Measurements from ENCODE around the gene ADAM8.

DNA sequence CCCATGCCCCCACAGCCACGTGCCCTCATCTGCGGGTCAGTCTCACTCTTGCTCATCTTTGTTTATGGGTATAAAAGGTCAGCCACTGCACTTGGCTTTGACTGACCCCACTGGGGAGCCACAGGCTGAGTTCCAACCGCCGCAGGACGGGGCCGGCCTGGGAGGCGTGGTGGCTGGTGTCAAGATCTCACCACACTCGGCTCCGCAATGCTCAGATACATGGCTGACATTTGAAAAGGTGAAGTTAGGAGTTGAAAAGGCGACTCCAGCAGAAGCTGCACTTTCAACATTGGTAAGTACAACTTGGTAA is 17.1 kb upstream of the ADAM8 start:
- TF ChIP-seq, protein P1, sequence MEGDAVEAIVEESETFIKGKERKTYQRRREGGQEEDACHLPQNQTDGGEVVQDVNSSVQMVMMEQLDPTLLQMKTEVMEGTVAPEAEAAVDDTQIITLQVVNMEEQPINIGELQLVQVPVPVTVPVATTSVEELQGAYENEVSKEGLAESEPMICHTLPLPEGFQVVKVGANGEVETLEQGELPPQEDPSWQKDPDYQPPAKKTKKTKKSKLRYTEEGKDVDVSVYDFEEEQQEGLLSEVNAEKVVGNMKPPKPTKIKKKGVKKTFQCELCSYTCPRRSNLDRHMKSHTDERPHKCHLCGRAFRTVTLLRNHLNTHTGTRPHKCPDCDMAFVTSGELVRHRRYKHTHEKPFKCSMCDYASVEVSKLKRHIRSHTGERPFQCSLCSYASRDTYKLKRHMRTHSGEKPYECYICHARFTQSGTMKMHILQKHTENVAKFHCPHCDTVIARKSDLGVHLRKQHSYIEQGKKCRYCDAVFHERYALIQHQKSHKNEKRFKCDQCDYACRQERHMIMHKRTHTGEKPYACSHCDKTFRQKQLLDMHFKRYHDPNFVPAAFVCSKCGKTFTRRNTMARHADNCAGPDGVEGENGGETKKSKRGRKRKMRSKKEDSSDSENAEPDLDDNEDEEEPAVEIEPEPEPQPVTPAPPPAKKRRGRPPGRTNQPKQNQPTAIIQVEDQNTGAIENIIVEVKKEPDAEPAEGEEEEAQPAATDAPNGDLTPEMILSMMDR (IDR thresholded peaks at IDR 0.05), result no peak
- TF ChIP-seq POLR2A (IDR thresholded peaks at IDR 0.05), result no peak
